Stimulated activated CD8-positive, alpha-beta memory T cell treated with anti-CD3 and anti-CD28 coated beads, Interleukin-7, amount 100 ng/mL, for 48 hours (primary cell): ENCODE data around the gene FAM117B.
"Not testable (repeated sequence)": the region's sequence is repeated elsewhere in the genome, so short reads cannot be mapped to it uniquely, and the experiment has no call there.

Source experiments
- DNase-seq, 2 donors: peaks; one replicate each; pipeline ENCODE4 v3.0.0-alpha.2; 2020; ENCODE audit warnings: low read depth in 1 of 2; ENCODE audit errors: extremely low read depth in 1 of 2

FAM117B gene

DNA sequence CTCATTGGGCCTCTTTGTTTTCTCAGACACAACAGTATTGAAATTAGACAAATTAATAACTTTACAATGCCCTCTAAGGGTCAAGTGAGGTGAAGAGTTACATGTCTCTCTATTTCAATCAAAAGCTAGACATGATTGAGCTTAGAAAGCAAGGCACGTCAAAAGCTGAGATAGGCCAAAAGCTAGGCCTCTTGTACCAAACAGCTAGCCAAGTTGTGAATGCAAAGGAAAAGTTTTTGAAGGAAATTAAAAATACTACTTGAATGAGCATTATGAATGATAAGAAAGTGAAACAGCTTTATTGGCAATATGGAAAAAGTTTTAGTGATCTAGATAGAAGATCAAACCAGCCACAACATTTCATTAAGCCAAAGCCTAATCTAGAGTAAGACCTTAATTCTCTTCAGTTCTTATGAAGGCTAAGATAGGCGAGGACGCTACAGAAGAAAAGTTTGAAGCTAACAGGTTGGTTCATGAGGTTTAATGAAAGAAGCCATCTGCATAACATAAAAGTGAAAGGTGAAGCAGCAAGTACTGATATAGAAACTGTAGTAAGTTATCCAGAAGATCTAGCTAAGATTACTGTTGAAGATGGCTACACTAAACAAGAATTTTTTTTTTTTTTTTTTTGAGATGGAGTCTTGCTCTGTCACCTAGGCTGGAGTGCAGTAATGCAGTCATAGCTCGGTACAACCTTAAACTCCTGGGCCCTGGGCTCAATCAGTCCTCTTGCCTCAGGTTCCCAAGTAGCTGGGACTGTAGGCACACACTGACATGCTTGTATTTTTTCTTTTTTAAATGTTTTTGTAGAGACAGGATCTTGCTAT, 65.5 kb downstream of the FAM117B start:
- no peak for DNase-seq

DNA sequence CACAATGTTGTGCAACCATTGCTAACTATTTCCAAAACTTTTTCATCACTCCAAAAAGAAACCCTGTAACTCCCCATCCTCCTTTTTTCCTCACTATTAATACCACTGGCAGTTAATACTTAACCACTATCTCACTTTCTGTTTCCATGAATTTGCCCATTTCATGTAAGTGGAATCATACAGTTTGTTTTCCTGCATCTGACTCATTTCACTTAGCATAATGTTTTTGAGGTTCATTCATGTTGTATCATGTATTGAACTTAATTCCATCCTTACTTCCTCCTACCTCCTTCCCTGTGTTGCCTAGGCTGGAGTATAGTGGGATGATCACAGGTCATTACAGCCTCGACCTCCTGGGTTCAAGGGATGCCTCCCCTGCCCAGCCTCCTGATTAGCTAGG, 68.3 kb downstream of the FAM117B start:
- no peak for DNase-seq

DNA sequence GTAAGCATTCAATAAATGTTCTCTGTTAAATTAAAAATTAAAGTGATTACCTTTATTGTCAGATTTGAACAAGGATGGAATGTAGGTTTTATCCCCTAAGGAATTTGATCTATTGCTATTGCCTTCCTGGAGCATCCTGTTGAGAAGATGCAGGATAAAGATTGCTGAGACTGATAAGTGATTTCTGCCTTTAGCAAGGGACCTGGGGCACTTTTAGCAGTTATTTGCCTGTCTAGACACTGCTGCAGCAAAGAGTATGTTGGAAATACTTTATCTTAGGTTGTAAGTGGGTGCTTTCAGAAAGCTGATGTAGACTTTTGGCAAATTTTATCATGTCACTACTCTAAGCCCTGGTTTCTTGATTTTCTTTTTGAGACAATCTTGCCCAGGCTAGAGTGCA, 69.5 kb downstream of the FAM117B start:
- no peak for DNase-seq

DNA sequence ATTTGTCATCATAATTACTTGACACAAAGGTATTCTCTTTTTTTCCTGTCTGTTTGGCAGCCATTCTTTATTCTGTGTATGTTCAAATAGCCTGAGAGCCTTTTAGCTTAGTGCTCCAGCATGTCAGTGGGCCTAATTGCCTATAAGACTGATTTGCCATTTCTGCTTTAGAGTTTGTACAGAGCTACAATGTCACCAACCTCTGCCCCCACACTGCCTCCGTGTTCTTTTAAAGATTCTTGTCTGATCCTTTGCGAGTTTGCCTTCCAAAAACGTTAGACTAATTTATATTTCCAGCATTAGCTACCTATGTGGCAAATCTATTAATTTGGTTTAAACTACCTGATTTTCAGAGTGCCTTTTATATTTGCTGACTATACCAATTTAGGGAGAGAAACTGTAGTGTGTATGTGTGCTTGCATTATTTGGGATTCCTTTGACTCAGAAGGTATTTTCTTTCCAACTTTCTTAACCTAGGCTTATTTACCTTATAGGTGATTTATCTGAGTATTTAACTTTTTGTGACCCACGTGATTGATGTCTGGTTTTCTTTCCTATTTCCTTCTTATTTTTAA, 70.8 kb downstream of the FAM117B start:
- DNase-seq = no peak

DNA sequence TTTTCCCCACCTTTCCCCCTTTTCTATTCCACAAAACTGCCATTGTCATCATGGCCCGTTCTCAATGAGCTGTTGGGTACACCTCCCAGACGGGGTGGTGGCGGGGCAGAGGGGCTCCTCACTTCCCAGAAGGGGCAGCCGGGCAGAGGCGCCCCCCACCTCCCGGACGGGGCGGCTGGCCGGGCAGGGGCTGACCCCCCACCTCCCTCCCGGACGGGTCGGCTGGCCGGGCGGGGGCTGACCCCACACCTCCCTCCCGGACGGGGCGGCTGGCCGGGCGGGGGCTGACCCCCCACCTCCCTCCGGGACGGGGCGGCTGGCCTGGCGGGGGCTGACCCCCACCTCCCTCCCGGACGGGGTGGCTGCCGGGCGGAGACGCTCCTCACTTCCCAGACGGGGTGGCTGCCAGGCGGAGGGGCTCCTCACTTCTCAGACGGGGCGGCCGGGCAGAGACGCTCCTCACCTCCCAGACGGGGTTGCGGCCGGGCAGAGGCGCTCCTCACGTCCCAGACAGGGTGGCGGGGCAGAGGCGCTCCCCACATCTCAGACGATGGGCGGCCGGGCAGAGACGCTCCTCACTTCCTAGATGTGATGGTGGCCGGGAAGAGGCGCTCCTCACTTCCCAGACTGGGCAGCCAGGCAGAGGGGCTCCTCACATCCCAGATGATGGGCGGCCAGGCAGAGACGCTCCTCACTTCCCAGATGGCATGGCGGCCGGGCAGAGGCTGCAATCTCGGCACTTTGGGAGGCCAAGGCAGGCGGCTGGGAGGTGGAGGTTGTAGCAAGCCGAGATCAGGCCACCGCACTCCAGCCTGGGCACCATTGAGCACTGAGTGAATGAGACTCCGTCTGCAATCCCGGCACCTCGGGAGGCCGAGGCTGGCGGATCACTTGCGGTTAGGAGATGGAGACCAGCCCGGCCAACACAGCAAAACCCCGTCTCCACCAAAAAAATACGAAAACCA, 80.5 kb downstream of the FAM117B start:
- not testable (repeated sequence) for DNase-seq

DNA sequence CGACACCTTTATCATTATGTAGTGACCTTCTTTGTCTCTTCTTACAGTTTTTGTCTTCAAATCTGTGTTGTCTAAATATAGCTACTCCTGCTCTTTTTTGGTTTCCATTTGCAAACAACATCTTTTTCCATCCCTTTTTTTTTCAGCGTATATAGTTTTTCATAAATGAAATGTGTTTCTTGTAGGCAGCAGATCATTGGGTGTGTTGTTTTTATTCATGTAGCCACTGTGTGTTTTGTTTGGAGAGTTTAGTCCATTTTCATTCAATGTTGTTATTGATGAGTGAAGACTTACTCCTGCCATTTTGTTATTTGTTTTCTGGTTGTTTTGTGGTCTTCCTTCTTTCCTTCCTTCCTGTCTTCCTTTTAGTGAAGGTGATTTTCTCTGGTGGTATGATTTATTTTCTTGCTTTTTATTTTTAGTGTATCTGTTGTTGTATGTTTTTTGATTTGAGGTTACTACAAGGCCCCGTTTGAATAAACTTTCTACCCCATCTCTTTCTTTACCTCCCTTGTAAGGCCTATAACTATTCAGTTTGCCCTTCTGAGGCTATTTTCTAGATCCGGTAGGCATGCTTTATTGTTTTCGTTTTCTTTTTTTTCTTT, 81.4 kb downstream of the FAM117B start:
- DNase-seq = no peak

DNA sequence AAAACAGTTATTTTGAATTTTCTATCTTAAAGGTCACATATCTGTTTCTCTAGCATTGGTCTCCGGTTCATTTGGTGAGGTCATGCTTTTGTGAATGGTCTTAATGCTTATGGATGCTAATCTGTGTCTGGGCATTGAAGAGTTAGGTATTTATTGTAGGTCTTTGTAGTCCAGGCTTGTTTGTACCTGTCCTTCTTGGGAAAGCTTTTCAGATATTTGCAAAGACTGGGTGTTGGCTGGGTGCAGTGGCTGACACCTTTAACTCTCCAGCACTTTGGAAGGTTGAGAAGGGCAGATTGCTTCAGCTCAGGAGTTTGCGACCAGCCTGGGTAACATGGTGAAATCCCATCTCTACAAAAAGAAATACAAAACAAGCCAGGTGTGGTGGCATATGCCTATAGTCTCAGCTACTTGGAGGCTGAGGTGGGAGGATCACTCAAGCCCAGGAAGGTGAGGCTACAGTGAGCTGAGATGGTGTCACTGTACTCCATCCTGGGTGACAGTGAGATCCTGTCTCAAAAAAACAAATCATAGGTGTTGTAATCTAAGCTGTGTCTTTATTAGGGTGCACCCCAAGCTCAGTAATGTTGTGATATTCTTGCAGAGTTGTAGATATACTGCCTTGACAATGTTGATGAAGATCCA, 82.3 kb downstream of the FAM117B start:
- DNase-seq = no peak

DNA sequence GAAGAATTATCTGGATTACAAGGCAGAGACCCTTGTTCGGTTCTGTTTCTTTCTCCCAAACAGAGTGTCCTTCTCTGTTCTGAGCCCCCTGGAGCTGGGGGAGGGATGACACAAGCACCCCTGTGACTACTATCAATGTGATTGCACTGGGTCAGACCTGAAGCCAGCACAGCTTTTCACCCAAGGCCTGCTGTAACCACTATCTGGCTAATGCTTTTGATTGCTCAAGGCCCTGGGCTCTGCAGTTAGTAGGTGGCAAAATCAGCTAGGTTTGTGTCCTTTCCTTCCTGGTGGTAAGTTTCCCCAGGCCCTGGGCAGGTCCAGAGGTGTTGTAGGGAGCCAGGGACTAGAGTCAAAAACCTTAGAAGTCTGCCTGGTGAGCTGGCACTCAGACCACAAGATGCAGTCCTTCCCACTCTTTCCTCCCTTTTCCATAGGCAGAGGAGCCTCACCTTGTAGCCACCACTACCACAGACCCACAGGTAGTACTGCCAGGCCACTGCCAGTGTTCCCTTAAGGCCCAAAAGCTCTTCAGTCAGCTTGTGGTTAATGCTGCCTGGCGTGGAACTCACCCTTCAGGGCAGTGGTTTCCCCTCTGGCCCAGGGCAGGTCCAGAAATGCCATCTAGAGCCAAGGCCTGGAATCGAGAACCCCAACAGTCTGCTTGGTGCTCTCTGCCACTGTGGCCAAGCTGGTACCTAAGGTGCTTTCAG, 83.0 kb downstream of the FAM117B start:
- DNase-seq = no peak

DNA sequence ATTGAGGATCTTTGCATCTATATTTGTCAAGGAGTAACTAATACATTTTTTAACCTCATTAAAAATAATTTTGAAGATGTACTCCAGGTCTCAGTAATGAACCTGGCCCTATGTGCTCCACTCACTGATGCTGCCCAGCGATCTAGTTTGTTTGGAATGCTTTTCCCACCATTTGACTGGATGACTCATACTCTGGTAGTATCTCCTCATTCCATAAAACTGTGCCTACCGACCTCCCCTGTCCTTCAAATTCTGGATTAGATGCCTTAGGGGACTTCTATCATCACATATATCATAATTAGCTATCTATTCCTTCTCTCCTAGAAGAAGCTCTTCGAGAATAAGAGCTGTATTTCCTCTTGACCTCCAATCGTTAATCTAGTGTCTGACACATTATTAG, 83.8 kb downstream of the FAM117B start:
- no peak for DNase-seq

DNA sequence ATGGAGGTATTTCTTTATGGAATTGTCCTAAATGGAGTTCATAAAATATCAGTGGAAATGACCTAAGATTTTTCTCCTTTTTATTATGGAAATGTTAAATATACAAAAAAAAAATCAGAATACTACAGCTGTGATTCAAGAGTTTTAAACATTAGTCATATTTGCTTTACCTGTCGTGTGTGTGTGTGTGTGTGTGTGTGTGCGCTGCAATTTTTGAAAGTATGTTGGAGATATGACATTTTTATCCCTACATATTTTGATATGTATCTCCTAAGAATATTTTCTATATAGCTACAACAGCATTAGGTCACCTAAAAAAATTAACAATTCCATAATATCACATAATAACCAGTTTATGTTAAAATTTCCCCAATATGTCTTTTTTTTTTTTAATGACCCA, 85.5 kb downstream of the FAM117B start:
- DNase-seq = no peak

DNA sequence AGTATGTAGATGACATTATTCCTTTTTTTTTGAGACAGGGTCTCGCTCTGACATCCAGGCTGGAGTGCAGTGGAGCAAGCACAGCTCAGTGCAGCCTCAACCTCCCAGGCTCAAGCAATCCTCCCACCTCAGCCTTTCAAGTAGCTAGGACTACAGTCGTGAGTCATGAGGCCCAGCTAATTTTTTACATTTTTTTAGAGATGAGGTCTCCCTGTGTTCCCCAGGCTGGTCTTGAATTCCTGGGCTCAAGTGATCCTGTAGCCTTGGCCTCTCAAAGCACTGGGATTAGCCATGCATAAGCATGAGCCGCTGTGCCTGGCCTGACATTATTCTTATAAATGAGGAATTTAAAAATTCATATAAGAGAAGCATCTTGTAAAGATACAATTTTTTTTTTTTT, 86.9 kb downstream of the FAM117B start:
- DNase-seq = no peak

DNA sequence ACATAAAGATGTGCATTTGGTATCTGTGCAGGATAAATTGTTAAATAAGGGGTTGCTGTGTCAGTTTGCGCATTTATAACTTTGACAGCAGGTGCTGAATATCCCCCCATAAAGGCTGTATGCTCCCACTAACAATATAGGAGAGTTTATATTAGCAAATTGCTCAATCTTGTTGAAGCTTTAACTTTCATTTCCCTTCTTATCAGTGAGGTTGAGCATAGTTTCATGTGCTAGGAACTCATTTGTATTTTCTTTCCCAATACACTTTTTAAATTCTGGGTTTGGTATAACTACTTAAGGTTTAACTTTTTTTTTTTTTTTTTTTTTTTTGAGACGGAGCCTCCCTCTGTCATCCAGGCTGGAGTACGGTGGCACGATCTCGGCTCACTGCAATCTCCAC, 89.0 kb downstream of the FAM117B start:
- no peak for DNase-seq

DNA sequence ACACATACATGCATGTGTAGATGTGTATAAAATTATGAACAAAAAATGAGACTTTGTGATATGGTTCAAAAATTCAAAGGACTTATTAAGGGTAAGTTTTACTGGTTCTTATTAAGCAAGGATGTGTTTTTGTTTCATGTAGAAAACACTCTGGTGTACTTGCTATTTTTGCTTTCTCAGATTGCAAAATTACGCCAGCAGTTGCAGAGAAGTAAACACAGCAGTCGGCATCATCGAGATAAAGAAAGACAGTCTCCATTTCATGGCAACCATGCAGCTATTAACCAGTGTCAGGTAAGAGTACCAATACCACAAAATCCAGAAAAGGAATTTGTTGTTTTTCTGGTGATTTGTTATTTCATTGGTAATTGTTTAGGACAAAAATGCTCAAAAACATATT, 91.3 kb downstream of the FAM117B start:
- DNase-seq = no peak

DNA sequence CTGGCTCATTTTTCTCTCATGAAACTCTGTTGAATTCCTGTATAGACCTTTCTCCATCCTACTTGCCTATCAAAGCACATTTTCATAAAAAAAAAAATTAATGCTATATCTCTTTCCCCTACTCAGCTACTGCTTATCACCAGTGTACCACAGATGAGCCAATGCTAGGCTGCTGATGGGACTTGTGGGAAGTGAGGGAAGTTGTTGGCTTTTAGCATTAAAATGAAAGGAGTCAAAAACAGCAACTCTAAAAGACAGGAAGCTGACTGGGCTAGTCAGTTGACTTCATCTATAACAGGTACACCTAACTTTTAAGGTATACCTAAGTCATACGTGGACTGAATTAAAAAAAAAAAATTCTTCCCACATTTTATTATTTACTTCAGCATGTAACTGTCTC, 102.1 kb downstream of the FAM117B start:
- DNase-seq = no peak

DNA sequence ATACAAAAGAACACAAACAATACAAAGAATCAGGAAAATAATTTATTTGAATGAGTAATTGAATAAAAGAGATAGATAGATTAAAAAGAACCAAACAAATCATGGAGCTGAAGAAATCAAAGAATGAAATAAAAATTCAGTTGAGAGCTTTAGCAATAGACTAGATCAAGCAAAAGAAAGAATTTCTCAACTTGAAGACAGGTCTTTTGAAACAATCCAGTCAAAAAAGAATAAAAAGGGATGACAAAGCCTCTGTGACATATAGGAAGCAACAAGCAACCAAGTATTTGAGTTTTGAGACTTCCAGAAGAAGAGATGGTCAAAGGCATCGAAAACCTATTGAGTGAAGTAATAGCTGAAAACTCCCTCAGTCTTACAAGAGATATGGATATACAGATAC, 108.8 kb downstream of the FAM117B start:
- no peak for DNase-seq

DNA sequence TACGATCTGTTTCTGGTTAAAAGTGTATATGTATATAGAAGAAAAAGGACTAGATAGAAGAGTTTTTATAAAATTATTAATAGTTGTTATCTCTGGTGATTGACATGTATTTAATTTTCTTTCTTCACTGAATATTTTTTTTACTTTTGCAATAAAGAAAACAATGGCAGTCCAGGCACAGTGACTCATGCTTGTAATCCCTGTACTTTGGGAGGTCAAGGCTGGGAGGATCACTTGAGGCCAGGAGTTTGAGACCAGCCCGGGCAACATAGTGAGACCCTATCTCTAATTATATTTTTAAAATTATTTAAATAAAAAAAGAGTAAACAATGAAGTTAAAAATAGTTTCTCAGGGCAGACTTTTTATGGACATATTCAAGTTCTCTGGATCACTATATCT, 114.7 kb downstream of the FAM117B start:
- DNase-seq = no peak

DNA sequence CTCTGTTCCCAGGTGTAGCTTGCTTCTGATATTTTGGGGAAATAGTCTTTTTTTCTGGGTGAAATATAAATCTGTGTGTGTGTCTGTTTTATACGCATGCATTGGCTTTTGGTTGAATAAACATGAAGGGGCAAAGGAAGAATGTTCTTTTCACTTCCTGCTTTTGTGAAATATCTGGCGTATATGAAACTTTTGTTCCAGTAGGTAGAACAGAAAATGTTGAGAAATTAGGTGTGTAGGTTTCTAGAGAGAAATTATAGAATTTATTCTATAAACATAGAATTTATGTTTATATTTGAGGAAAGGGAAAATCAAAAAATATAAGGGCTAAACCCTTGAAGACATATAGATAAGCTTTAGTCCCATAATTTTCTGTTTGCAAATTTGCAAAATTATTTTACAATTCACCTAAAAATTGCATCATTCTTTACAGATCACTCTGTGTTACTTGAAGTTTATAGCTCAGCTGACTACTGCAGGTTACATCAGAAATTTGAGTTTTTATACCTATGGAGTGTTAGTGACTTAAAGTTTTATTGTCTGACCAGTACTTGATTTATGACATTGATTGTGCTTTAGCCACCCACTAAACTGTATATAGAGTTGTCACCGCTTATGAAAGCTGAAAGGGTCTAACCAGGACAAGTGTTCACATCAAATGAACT, 116.1 kb downstream of the FAM117B start:
- DNase-seq = no peak

DNA sequence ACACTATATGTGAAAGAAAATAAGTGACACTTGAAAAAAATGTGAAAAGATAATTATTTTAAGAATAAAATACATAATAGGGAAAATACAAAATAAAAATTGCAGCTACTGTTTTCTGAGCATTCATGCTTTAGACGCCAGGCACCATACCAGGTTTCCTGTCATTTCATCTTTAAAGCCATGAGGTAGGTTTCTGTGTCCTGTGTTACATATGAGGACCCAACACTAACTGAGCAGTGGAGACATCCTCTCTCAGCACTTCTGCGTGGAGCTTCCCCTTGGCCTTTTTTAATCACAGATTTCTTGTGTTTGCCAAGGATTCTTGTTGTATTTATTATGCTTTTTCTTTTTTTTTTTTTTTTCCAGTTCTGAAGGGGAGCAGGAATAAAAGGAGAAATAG, 117.3 kb downstream of the FAM117B start:
- no peak for DNase-seq

DNA sequence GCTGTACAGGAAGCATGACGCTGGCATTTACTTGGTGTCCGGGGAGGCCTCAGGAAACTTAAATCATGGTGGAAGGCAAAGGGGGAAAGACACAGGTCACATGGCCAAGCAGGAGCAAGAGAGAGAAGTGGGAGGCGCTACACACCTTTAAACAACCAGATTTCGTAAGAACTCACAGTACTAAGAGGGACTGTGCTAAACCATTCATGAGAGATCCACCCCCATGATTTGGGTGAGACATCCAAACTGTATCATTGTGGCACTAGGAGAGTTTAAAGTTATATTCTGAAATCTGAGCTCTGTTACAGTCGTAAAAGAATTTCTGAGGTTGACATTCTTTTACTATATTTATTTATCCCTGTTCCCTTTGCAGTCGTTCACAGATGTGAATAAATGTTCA, 120.2 kb downstream of the FAM117B start:
- DNase-seq = no peak

DNA sequence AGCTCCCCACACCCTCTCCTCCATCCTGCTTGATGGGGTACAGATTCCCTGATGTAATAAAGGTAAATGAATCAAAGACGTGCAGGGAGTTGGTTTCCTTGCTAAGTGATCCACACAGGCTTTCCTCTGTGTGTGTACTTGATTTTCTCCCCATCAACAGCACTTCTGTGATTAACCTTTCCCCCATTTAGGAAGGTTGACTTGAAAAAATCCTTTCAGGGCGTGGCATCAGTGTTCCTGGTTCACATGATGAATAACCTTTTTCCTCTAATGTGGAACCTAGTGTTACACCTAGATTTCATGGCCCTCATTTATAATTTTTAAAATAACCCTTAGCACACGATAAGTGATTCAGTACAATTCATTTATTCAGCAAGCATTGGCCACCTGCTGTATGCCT, 121.8 kb downstream of the FAM117B start:
- DNase-seq = no peak
